ENCODE results near the gene MAMSTR.
"Not testable (repeated sequence)": the region's sequence is repeated elsewhere in the genome, so short reads cannot be mapped to it uniquely, and the experiment has no call there.

The MAMSTR gene

DNA sequence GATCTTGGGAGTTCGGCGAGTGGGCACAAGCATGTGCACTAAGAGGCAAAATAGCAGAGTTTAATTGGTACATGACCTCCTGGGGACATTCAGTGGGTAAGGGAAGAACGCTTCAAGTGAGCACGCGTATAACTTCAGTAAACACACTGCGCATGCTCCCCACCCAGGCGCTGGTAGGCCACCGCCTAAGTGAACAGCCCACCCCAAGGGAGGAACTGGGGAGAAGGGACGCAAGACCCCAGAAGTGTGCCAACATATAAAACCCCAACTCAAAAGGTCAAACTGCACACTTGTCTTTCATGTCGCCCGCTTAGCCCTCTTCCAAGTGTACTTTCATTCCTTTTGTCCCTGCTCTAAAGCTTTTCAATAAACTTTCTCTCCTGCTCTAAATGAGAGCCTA lies 36.2 kb downstream of the MAMSTR start:
- no peak for DNase-seq

DNA sequence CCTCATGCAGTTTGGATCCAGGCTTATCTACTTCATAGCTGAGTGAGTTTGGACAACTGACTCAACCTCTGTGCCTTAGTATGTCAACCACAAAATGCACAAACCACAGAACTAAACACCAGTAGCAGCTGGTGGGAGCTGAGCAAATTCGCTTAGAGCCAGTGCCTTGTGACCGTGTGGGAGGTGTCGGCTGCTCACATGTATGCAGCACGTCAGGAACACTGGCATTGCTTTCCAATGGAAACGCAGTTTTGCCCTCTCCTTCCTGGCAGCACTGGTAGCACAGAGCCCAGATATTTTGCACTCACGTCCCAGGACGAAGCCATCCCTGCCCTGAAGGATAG lies 38.4 kb downstream of the MAMSTR start:
- no peak for DNase-seq

DNA sequence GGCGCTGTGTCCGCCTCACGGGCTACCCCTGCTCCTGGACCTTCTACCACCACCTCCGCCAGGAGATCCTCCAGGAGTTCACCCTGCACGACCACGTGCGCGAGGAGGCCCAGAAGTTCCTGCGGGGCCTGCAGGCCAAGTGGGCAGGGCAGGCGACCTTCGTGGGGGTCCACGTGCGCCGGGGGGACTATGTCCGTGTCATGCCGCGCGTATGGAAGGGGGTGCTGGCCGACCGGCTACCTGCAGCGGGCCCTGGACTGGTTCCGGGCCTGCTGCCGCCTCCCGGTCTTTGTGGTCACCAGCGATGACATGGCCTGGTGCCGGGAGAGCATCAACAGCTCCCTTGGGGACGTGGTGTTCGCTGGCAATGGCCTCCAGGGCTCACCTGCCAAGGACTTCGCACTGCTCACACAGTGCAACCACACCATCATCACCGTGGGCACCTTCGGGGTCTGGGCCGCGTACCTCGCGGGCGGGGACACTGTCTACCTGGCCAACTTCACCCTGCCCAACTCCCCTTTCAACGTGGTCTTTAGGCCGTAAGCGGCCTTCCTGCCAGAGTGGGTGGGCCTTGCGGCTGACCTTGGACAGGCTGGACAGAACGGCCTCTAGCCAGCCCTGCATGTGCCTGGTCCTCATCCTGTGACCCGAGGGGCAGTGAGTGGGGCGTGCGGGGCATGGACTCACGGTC lies 38.9 kb downstream of the MAMSTR start:
- no peak for DNase-seq

DNA sequence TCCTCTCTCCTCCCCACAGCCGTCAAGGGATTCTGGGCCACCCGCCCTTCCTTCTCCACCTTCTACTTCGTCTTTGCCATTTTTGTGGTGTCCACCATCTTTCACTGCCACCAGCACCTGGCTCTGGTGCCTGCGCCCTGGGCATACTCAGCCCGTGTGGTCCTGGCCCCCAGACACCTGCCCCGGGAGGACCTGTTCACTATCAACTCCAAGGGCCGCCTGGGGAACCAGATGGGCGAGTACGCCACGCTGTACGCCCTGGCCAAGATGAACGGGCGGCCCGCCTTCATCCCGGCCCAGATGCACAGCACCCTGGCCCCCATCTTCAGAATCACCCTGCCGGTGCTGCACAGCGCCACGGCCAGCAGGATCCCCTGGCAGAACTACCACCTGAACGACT lies 39.5 kb downstream of the MAMSTR start:
- DNase-seq = not testable (repeated sequence)

DNA sequence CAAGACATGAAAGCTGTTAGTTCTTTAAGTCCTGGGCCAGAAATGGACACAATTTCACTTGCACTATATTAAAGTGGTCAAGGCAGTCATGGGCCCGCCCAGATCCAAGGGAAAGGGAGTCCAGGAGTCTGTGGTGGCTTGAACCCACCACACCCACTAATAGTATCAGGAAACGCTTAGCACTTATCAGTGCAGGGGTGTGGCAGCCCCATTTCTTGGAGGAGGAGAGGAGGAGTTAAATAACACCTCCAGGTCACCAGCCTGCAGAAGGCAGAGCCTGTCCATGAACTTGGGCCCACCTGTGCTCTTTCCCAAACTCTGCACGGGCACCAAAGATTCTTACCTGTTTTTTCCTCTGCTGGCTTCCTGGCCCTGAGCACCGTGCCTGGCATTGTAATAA lies 41.3 kb downstream of the MAMSTR start:
- no peak for DNase-seq

DNA sequence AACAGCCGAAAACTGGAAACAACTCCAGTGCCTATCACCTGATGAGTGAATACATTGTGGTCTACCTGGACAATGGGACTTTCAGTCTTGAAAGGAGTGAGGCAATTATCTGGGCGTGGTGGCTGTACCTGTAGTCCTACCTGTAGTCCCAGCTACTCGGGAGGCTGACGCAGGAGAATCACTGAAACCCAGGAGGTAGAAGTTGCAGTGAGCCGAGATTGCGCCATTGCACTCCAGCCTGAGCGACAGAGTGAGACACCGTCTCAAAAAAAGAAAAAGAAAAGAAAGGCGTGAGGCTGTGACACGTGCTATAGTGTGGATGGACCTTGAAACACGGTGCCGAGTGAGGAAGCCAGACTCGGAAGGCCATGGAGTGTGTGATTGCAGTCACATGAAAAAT lies 42.6 kb downstream of the MAMSTR start:
- DNase-seq = no peak

DNA sequence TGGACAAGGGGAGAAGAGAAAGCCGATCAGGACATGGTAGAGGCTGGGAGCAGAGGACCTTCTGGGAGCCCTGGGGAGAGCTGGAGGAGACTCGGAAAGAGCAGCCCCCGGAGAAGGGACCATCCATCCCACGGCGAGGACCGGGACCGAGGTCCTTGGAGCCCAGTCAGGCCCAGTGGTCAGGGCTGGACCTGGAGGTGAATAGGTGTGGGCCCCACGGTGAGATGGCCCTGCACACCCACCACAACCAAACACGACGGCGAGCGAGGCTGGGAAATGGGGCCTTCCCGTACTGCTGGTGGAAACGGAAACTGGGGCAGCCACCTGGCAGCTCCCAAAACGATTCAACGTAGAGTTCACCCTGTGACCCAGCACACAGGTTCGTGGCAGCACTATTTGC lies 43.0 kb downstream of the MAMSTR start:
- DNase-seq = no peak

DNA sequence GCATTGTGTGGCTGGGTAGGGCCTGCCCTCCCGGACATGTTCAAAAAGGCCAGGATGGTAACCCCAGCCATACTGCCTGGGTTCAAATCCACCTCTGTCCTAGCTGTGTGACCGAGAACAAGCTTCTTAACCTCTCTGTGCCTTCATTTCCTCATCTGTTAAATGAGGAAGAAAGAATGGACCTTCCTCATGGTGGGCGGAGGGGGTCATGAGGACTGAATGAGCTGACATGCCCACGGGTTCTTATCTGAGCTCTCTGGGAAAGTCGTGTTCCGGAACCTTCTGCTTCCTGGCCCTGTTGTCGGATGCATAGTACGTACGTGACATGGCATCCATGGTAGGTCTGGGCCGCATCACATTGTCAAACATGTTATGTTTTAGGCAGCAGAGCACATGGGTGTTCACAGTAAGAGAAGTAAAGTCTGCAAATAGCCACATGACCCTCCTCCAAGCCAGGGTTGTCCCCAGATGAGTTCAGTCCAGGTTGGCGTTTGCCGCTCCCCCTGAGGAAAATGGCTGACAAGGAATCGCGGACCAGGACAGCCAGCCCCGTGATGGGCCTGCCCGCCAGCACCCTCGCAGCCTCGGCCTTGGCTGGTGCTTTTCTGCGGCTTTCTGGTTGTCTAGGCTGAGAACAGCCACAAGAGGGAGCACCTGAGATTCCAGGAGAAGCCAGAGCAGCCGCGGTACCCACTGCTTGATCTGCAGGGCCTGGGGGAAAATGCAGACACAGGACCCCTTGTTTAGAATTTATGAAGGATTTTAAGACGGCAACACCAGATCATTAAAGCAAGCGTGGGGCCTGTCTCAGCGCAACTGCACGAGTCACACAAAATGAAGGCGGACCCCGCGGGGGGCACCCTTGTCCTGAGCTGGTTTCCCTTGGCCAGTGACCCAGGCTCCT lies 44.4 kb downstream of the MAMSTR start:
- DNase-seq = peak; percentile 39

DNA sequence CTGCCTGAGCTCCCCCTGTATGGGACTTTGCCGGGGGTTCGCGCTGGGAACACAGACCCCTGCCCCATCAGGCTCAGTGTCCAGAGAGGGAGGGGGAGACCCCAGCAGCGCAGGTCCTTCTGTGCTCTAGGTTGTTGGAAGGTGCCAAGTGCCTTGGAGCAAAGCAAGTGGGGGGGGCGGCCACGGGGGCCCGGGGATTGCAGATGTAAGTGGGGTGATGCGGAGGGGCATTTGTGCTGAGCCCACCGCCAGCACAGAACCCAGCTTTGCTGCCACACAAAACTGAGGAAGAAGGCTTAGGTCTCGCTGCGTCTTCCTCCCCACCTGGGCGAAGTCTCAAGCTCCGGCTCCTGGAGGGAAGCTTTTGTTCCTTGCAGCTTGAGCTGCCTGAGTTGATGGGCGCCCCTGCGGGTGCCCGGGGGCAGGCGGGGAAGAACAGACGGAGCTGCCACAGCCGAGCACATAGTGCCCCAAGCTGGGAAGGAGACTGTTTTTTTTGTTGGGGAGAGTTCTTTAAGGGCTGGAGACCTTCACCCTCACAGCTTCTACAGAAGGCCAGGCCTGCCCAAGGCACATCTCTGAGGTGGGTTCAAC lies 45.2 kb downstream of the MAMSTR start:
- DNase-seq = no peak

DNA sequence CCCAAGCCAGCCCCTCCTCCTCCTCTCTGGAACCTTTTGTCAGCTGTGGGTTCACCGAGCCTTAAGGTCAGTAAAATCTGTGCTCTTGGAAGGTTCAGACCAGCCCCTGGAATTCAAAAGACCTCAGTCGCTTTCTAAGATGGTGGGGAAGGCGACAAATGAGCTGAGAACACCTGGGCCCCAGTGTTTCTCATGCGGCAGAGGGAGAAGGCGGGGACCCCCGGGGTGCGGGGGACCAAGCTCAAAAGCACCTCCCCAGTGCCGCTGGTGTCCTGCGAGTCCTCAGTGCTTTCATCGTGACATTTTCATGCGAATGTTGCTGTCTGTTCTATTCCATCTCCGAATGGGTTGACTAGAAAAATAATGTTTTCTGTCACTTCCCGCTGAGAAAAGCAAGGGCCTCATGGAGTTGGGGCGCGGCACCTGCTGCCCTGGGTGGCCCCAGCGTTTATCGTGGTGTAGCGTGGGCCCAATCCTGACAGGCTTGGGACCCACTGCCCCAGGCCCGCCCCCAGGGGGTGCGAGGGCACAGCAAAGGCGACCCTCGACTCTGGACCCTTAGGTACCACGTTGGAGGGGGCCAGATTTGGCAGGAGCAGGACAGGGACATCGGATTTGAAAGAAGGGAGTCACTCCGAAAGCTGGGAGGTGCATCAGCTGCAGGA lies 46.0 kb downstream of the MAMSTR start:
- DNase-seq = no peak

DNA sequence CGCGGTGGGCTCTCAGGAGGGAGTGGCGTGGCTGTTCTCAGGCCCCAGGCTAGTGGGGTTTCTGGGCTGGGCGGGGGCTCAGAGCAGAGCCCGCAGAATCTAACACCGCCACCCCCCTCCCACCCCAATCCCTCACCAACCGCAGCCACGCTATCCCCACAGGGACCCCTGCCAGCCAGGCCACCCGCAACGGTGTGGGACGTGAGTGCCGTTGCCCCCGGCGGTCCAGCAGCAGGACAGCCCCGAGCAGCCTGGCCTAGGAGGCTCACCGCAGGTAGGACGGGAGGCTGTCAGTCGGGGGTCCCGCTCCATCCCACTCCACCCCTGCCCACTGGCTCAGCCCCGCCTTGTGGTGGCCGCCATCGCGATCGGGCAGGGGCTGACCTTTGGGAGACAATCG lies 46.5 kb downstream of the MAMSTR start, which contains the start of gene NTN5:
Gene NTN5 (minus strand): TSS at position 24 of the 400 bp plus-strand sequence. CDS start 2,031 bp downstream, outside the sequence.
- DNase-seq = no peak

DNA sequence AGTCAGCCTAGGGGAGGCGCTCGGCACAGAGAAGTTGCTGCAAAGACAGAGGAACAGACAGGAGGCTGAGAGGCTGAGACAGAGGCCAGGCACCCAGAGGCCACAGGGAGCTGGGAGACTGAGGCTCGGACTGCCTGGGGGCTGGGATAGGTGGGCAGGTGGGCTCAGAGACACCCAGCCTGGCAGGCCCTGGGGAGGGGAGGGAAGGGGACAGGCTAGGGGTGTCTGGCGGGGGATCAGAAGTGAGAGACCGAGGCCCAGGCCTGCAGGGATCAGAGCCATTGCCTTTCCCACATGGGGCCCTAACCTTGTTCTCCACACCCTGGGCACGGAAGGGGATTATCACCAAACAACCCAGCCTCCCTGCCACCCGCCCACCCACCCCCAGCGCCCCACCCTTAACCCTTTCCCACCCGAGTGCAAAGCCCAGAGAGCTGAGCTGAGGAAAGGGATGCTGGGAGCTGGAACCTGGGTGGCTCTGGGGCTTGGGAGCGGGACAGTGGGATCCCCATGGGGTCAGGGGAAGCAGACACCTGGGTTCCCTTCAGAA lies 48.0 kb downstream of the MAMSTR start:
- DNase-seq = no peak

DNA sequence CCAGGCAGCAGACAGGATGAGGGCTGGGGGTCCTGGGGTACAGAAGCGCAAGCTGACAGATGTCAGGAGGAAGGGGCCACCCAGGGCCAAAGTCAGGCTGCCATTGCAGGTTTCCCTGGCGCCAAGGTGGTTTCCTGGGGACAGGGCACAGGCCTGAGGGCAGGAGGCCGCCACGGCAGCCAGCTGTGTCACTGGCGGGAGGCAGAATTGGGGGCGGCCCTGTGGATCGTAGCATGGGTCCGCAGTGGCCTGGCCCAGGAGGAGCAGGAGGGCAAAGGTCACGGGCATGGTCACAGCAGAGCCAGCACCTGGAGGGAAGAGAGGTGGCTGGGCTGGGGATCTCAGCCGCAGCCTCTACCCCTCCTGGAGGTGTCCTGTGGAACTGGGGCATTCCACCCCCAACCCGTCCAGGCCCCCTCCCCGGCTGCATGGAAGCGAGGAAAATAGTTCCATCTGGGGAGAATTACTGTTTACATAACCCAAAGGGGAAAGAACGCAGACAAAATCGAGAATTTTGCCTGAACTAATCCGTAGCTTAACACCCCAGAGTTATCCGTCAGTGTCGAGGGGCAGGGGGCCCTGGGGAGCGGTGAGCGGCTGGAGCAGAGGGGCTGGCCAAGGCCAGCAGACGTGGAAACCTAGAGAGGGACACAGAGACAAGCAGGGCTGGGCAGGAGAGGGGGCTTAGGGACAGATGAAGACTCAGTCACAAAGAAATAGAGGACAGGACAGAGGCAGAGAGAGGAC lies 48.7 kb downstream of the MAMSTR start:
- no peak for DNase-seq

DNA sequence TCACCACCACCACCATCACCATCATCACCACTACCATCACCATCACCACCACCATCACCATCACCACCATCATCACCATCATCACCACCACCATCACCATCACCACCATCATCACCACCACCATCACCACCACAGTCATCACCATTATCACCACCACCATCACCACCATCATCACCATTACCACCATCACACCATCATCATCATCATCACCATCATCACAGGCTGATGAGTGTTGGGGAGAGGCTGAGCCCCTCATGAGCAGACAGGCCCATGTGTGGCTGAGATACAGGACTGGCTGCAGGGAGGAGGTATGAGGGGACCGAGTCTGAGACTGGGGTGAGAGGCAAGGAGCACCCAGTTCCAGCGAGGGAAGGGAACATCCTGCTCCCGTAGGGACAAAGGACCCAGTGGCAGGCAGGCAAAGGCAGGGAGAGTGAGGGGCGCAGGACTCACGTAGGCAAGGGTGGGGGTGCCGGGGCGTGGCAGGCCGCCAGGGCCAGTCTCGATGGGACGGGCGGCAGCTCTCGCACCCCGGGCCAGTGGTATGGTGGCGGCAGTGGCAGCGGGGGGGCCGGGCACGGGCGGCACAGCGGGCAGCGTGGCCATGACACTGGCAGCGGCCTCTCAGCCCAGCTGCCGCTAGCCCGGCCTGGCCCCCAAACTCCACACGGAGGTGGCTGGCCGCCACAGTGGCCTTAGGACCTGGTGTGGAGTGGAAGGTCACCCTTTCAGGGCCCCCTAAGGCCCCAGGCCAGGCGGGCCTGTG lies 49.4 kb downstream of the MAMSTR start:
- DNase-seq = no peak

DNA sequence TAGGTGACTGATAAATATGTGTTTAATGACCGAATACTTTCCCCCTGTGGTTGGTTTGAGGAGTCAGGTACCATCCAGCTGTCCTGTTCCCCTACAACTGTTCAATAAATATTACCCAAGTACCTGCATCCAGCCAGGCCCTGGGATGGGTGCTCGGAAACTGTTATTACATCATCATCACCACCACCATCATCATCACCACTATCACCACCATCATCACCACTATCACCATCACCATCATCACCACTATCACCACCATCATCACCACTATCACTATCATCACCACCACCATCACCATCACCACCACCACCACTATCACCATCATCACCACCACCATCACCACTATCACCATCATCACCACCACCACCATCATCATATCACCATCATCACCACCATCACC lies 50.8 kb downstream of the MAMSTR start:
- no peak for DNase-seq

DNA sequence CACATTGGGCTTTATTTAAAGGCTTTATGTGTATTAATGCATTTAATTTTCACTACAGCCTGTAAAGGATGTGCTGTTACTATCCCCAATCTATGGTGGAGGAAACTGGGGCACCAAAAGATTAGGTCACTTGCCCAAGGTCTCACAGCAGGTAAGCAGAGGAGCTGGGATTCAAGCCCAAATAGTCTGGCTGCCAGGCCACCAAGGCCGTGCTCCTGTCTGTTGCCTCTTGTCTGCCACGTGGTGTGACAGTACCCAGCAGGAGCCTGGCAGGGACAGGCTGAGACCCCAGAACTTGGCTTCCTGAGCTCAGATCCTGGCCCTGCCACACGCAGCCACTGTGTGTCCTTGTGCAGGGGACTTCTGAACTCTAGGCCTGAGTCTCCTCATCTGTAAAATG lies 51.2 kb downstream of the MAMSTR start:
- DNase-seq = no peak

DNA sequence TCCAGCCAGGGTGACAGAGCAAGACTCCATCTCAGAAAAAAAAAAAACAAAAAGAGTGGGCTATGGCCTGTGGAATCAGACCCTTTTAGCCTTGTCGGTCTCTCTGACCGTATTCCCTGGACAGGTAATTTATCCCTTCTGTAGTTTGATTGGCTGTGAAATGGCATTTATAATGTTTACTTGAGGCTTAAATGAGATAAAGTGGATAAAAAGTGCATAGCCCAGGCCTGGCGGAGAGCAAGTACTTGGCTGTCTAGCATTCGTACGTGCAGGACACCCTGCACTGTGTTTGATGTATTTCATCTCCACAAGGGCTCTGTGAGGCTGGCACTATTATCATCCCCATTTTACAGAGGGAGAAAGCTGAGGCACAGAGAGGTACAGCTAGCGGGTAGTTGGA lies 53.7 kb downstream of the MAMSTR start:
- DNase-seq = no peak

DNA sequence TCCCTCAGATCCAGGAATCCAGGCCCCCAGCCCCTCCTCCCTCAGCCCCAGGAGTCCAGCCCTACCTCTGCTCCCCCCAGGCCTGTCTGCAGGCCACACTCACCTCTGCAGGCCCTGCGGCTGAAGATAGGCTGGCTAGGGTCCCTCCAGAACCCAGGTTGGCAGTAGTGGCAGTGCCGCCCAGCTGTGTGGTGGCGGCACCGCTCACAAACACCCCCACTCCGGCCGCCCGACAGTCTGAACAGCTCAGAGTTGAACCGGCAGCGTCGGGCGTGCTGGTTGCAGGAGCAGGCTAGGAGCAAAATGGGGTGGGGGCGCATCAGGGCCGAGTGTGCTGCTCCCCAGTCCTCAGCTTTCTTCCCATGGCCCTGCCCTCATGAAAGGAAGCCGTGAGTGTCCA lies 55.0 kb downstream of the MAMSTR start:
- DNase-seq = no peak

DNA sequence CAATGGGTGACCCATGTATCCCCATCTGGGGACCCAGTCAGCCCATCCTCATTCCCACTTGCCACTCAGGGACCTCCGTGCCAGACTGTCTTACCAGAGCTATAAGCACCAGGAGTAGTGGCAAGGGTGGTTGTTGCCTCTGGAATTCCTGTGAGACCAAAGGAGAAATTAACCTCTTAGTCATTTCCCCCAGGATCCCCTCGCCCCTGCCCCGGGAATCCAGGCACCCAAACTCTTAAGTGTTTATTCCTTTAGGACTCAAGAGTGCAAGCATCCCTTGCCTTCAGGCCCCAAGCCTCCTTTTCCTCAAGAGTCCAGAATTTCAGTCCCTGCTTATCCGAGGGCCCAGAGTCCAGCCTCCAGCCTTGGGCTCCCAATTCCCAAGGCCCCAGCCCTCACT lies 55.9 kb downstream of the MAMSTR start:
- DNase-seq = no peak
